ENCODE results near the gene DOCK8.

The DOCK8 gene

DNA sequence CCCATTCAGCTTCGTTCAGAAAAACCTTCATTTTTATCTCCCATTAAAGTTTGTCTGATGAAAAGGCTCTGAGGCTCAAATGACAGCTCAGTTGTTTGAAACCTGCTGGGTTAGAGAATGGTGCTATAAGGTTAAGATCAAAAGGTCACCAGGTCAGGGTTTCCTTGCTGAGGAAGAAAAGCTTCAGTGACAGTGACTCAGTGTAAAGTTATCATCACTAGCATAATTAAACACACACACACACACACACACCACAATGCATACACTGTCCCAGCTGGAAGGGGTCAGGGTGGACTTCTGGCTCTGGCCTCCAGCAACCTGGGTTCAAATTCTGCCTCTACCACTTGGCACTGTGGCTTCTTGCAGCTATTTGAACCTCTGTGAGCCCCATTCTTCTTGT is 281.1 kb downstream of the DOCK8 start:
- no peak for DNase-seq (ENCODE audit: low read depth in 3 of 3)

DNA sequence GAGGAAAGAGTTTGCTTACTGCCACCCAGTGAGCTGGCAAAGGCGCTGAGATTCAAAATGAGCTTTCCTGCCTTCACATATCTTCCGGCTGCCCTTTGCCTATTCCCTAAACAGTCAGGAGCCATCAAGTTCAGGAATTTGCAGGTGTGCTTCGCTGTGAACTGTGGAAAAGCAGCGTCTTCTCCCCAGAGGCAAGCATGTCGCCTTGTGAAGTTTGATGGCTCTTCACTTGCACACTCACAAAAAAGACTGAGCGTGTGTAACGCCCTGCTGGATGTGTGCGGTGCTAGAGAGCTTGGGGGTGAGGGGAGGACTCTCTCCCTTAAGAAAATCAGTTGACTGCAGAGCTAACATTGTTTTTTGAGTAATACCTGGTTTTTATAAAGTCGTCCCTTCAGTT is 288.7 kb downstream of the DOCK8 start:
- DNase-seq (ENCODE audit: low read depth in 3 of 3) = no peak

DNA sequence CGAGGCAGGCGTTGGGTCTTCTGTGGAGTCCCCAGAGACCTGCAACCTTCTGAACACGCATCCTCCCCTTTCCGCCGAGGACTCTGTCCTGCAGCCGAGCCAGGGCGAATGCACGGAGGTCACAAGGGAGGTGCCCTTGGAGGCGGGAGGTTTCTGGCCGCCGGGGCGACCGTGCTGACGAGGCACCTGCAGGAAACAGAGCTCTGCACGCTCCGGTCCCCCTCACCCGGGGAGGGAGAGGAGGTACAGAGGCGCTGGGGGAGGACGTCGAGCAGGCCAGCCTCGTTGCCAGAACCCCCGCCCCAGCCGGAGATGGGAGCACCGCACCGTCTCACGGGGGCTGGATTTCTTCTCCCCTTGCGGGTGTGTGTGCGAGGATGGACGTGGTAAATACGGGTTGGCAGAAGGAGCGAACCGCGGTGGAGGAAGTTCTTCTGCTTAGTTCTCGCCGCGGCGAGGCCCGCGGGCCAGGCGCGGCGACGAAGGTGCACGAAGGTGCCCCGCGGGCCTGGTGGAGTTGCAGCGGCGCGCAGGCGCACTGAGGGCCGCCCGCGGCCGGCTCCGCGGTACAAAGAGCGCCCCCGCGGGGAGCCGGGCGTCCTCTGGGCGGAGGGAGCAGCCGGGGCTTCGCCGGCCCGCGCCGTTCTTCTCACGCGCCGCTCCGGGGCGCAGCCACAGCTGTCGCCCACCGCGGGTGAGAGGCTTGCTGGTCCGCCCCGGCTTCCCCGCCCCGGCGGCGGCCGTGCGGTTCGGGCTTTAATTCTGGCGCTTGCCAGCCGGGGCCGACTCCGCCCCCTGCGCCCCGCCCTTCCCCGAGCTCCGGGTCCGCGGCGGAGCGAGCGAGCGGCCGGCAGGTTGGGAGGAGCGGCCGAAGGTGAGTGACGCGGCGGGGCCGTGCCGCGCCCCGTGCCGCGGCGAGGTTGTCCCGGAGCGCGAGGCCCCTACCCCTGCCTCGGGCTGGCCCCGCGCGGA is 289.5 kb downstream of the DOCK8 start, which contains the start of gene KANK1:
TSS of gene KANK1 (plus strand) at position 815 of the 972 bp plus-strand sequence.
- DNase-seq (ENCODE audit: low read depth in 3 of 3) = peak; percentile 38 to 57 (median 45)

DNA sequence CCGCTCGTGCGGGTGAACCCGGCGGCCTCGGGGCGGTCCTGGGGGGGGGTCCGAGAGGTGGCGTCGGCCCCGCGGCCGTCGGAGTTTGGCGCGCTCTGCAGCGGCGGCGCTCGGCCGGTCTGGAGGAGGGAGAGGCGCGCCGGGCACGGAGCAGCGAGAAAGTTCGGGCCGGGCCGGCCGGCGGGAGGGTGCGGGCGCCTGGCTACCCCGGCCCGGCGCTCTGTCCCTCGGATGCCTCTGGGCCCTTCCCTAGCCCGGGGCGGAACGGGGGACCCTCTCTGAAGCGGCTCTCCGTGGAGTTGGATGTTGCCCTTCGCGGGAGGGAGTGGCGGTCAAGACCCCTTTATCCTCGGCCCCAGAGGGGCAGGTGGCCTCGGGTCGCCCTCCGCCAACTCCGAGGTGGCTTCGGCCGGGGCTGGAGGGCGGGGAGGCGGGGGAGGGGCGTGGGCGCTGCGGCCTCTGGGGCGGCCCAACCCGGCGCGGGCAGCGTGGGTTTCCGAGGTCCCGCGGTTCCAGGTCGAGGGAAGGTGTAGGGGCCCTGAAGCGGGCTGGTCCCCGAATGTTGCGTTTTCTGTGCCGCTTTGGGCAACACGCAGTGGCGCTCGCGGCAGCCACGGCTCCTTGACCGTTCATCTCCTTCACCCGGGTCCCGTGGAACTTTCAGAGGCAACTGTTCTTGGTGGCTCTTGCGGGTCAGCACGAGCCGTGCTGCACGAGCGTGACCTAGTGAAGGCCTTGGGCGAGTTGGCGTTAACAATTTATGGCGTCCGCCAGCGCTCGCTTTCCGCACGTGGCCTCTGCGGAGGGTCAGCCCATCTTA is 290.5 kb downstream of the DOCK8 start:
- no peak for DNase-seq (ENCODE audit: low read depth in 3 of 3)

DNA sequence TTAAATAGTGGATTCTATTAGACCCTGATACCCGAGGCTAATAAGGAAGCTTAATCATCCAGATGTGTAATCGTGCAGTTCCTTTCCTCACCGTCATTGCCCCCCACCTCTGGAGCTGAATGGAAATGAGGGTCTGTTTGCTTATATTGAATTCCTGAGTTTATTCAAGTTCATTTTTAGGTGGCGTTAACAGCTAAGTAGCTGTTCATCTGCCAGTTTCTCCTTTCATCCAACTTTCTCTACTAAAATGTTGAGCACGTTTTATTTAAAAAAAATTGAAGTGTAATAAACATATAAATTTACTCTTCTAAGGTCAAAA is 291.0 kb downstream of the DOCK8 start:
- no peak for DNase-seq (ENCODE audit: low read depth in 3 of 3)

DNA sequence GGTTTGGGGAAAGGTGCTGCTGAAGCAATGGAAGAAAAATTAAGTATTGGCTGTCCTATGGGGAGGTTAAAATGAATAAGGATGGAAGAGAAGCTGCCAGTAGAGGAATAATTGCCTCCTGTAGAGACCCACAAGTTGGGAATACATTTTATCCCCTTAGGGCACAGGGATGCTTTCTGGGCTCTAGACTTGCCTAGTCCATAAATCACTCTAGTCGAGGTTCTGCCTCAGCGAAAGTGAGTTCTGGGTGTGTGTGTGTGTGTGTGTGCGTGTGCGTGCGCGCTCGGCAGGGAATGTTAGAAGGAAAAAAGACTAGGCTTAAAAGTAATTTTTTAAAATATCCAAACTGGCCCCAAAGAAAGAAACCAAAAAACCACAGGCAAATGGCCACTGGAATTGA is 291.6 kb downstream of the DOCK8 start:
- DNase-seq (ENCODE audit: low read depth in 3 of 3) = no peak

DNA sequence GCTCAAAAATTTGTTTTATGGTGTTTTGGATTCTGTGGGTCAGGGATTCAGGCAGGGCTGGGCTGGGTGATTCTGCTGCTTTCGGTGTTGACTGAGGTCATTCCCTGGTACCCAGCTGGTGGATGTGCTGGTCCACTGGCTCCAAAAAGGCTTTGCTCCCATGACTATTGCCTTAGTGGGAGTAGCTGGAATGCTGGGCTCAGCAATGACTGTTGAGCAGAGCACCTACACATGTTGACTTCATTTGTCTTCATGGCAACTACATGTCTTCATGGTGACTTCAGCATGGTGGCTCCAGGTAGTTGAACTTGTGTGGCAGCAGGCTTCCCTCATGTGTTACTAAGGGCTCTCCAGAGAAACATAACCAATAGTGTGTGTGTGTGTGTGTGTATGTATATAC is 297.2 kb downstream of the DOCK8 start:
- no peak for DNase-seq (ENCODE audit: low read depth in 3 of 3)

DNA sequence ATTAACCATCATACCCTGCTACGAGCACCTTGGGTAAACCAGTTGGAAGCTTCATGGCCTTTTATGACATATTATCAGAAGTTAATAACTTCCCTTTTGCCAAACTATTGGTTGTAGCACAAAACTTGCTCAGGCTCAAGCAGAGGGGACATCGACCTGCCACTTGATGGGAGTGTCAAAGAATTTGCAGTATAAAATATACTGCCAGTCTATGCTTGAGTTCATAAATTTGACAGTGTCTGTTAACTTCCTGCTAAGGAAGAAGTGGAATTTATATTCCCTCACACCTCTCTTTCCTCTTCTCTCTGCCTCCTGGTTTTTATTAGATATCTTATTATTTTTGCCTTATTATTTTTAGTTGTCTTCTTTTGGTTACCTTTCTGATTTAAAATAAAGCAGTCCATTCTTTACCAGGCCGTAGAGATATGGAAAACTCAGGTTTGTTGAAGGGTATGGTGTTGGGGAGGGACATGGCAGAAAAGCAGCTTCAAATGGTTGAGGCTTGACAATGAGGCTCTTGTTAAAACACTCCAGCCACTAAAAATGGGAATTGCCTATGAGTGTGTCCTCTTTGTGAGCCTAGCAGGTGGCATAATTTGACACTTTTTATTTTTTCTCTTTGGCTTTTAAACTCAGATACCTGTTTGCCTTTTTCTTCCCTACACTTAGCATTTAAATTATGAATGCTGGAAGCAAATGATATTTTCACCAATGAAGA is 298.0 kb downstream of the DOCK8 start:
- no peak for DNase-seq (ENCODE audit: low read depth in 3 of 3)

Measured in stimulated activated CD4-positive, alpha-beta T cell treated with anti-CD3 and anti-CD28 coated beads, TNF-alpha, amount 100 ng/mL, for 48 hours (primary cell).